Stimulated activated naive CD8-positive, alpha-beta T cell treated with anti-CD3 and anti-CD28 coated beads, Interleukin-15, amount 100 ng/mL, for 72 hours (primary cell): ENCODE results near the gene SMYD1.

Experiments
- ATAC-seq: fragments of 150-1000 bp; cut with Tn5 transposase; 2 replicates; pipeline ENCODE4 v1.10.0; 2021; ENCODE audit warnings: mild to moderate bottlenecking, moderate library complexity
- DNase-seq, 2 donors: peaks; one replicate each; pipeline ENCODE4 v3.0.0; 2021 to 2022
- H3K27ac Mint-ChIP-seq, 2 donors: one replicate each; pipeline ENCODE4 v1.8.0; 2022; ENCODE audit warnings: mild to moderate bottlenecking in 2 of 2, mixed read lengths in 2 of 2, moderate library complexity in 2 of 2
- H3K27me3 Mint-ChIP-seq: one replicate; pipeline ENCODE4 v1.8.0; 2022; ENCODE audit warnings: mixed read lengths
- H3K4me1 Mint-ChIP-seq: one replicate; pipeline ENCODE4 v1.8.0; 2022; ENCODE audit warnings: mild to moderate bottlenecking, mixed read lengths
- H3K4me3 Mint-ChIP-seq, 2 donors: one replicate each; pipeline ENCODE4 v1.8.0; 2022; ENCODE audit warnings: mild to moderate bottlenecking in 2 of 2, mixed read lengths in 2 of 2, moderate library complexity in 1 of 2
- H3K9me3 Mint-ChIP-seq, 2 donors: one replicate each; pipeline ENCODE4 v1.8.0; 2022; ENCODE audit warnings: mixed read lengths in 2 of 2

The SMYD1 gene

GRCh38 chr2:88091943-88092342 is 24.3 kb downstream of the SMYD1 start:
- DNase-seq (no peak), ATAC-seq (no peak)
- Mint-ChIP-seq H3K4me1 (peaks cover 28% of the 10 kb centered on the region), H3K4me3 (no peak overlapping the region), H3K27ac (no peak overlapping the region), H3K9me3 (peaks cover 0 to 5% of the 10 kb centered on the region in 2 donors), H3K27me3 (no peaks in the 10 kb centered on the region)

GRCh38 chr2:88092773-88093172 is 25.1 kb downstream of the SMYD1 start:
- no peak for ATAC-seq
- no peaks in the 10 kb centered on the region for H3K27me3 Mint-ChIP-seq
- no peak for DNase-seq

GRCh38 chr2:88095022-88095421 is 27.4 kb downstream of the SMYD1 start:
- DNase-seq (no peak), ATAC-seq (no peak)
- Mint-ChIP-seq H3K27me3 (no peaks in the 10 kb centered on the region), H3K4me3 (no peak overlapping the region), H3K27ac (no peak overlapping the region), H3K4me1 (peaks cover 24% of the 10 kb centered on the region), H3K9me3 (peaks cover 0 to 5% of the 10 kb centered on the region in 2 donors)

More at GRCh38 chr2:88092773-88093172, 25.1 kb downstream of the SMYD1 start:
- Mint-ChIP-seq H3K9me3 (peaks cover 0 to 5% of the 10 kb centered on the region in 2 donors), H3K4me3 (no peak overlapping the region), H3K4me1 (peaks cover 28% of the 10 kb centered on the region), H3K27ac (no peak overlapping the region)

GRCh38 chr2:88096708-88097107 is 29.1 kb downstream of the SMYD1 start:
- Mint-ChIP-seq H3K4me3 (no peak overlapping the region), H3K27me3 (no peaks in the 10 kb centered on the region), H3K27ac (no peak overlapping the region), H3K4me1 (peaks cover 8% of the 10 kb centered on the region), H3K9me3 (peaks cover 0 to 5% of the 10 kb centered on the region in 2 donors)
- ATAC-seq (no peak), DNase-seq (no peak)

DNA sequence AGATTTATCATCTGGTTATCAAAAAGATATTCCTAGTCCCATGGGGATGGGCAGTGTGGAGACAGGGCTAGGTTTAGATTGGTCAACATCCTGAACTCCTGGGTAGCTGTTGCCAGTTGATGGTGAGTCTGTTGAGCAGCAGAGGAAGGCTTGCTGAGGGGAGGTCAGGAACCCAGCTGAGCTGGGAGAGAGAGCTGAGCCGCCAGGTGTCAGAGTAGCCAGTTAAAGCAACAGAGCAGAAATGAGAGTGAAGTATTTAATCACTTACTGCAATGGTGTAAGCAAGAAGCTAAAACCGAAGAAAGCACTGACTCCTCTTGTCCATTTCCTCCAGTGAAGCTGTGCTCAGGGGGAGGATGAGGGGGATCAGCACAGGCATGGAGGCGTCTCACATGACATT is 29.6 kb downstream of the SMYD1 start:
- H3K9me3 Mint-ChIP-seq: peaks cover 0 to 5% of the 10 kb centered on the region in 2 donors
- H3K4me3 Mint-ChIP-seq: no peak overlapping the region
- no peaks in the 10 kb centered on the region for H3K27me3 Mint-ChIP-seq
- ATAC-seq (no peak), DNase-seq (no peak)
- H3K4me1 Mint-ChIP-seq: peaks cover 8% of the 10 kb centered on the region
- H3K27ac Mint-ChIP-seq: no peak overlapping the region

- H3K9me3 Mint-ChIP-seq: peaks cover 0 to 1% of the 10 kb centered on the region in 2 donors
- DNase-seq (no peak), ATAC-seq (no peak)
- no peaks in the 10 kb centered on the region for H3K27me3 Mint-ChIP-seq
- peaks cover under 1% of the 10 kb centered on the region for H3K4me1 Mint-ChIP-seq
- H3K27ac Mint-ChIP-seq: no peak overlapping the region
- no peak overlapping the region for H3K4me3 Mint-ChIP-seq
Observed at GRCh38 chr2:88097891-88098557, 30.4 kb downstream of the SMYD1 start.

DNA sequence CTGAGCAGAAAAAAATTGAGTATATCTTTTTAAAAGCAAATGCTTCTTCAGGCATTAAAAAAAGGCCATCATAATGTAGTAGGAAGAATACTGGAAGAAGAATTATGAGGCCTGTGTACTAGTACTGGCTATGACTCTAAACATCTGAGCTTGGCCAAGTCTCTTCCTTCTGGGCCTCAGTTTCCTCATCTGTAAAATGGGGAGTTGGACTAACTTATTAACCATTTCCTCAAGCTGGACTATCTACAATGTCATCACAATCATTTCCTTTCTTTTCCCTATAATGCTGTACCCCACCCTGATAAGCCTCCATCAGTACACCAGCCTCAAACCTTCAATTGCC is 30.9 kb downstream of the SMYD1 start:
- Mint-ChIP-seq H3K4me3 (no peak overlapping the region), H3K27me3 (no peaks in the 10 kb centered on the region), H3K9me3 (no peaks in the 10 kb centered on the region), H3K27ac (no peak overlapping the region), H3K4me1 (no peaks in the 10 kb centered on the region)
- ATAC-seq (no peak), DNase-seq (no peak)

DNA sequence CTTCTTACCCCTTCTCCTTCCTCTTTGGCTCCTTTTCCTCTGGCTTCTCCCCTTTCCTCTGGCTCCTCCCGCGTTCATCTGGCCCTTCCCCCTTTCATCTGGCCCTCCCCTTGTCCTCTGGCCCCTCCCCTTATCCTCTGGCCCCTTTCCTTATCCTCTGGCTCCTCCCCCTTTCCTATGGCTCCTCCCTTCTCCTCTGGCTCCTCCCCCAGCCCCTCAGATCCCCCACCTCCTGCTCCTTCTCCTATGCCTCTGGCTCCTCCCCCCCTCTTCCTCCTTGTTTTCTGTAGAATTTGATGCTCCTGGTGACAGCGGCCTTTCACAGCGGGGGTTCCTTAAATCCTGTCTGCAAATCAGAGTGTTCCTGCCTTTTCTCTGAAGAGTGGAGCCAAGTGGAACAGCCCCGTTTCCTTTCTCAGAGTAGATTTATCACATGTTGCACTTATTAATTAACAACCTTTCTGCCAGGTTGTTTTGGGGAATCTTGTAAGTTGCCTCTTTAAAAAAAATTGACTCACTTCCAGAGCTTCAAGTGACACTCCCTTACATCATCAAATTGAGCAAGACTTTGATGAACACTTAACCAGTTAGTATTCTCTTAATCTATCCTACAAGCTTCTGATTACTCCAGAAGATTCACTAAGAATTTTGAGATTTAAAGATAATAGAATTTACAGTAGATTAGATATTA is 32.3 kb downstream of the SMYD1 start:
- DNase-seq (no peak), ATAC-seq (no peak)
- Mint-ChIP-seq H3K4me3 (no peak overlapping the region), H3K27ac (peak overlapping the region in 1 of 2 donors; percentile 2), H3K4me1 (no peaks in the 10 kb centered on the region), H3K9me3 (no peaks in the 10 kb centered on the region), H3K27me3 (no peaks in the 10 kb centered on the region)

DNA sequence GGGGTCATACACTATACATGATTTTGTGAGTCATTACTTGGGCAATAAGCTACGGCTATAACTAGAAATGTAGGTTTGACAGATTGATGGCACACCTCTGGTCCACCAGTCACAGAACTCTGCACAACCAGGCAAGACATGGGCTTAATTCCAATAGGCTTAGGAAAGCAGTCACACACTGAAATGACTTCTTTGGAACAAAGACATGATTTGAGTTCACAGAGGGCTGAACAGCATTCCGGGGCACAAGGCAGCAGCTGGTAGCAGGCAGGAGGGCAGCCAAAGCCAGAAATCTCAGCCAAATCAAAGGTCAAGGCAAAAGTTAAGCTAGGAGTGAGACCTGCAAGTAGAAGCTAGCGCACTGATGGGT is 32.8 kb downstream of the SMYD1 start:
- DNase-seq (no peak), ATAC-seq (no peak)
- H3K4me3 Mint-ChIP-seq: no peak overlapping the region
- H3K9me3 Mint-ChIP-seq: no peaks in the 10 kb centered on the region
- no peak overlapping the region for H3K27ac Mint-ChIP-seq
- H3K27me3 Mint-ChIP-seq: no peaks in the 10 kb centered on the region
- H3K4me1 Mint-ChIP-seq: no peaks in the 10 kb centered on the region

DNA sequence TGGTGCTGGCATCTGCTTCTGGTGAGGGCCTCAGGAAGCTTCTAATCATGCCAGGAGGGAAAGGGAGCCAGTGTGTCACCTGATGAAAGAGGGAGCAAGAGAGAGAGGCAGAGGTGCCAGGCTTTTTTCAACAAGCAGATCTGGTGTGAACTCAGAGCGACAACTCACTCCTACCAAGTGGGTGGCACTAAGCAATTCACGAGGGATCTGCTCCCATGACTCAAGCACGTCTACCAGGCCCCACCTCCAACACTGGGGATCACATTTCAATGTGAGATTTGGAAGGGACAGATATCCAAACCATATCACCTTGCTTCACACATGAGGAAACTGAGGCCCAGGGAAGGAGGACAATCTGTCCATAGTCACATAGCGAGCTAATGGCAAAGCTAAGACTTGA is 41.2 kb downstream of the SMYD1 start:
- Mint-ChIP-seq H3K27me3 (no peaks in the 10 kb centered on the region), H3K4me3 (no peak overlapping the region), H3K27ac (no peak overlapping the region), H3K9me3 (no peaks in the 10 kb centered on the region), H3K4me1 (no peaks in the 10 kb centered on the region)
- DNase-seq: no peak
- no peak for ATAC-seq

DNA sequence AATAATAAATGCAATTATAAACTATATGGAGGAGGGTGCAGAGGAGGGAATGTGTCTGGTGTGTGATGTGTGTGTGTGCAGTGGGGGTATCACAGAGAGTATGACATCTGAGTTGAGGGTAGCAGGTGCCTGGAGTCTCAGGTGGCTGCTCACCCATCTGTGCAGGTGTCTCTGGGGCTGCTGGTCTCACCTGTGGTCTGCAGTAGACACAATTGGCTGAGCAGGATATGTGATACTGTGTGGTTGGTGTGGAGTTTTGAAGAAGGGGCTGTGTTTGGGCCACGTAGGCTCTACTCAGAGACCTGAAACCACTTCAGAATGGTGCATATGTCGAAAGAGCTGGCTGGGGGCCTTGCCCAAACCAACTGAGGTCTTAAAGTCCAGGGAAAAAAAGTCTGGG is 43.2 kb downstream of the SMYD1 start:
- Mint-ChIP-seq H3K27ac (no peak overlapping the region), H3K4me1 (no peaks in the 10 kb centered on the region), H3K4me3 (no peak overlapping the region), H3K27me3 (no peaks in the 10 kb centered on the region), H3K9me3 (no peaks in the 10 kb centered on the region)
- ATAC-seq (no peak), DNase-seq (no peak)

DNA sequence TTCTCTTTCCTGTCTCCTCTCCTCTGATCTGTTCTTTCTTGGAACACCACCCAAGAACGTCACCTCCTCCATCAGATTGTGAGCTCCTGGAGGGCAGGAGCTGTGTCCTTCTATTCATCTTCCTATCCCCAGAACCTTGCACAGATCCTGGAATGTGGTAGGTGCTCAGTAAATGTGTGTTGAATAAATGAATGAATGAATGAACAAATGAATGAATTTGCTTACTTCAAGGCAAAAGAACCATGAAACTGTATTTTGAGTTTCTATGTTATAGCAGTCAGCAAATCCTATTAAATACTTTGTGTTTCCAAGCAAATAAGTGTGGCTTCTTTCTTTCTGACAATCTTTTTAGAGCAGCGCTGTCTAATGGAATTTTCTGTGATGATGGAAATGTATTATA is 45.4 kb downstream of the SMYD1 start:
- Mint-ChIP-seq H3K4me1 (no peaks in the 10 kb centered on the region), H3K9me3 (no peaks in the 10 kb centered on the region), H3K4me3 (no peak overlapping the region), H3K27me3 (no peaks in the 10 kb centered on the region), H3K27ac (no peak overlapping the region)
- no peak for ATAC-seq
- DNase-seq: no peak

DNA sequence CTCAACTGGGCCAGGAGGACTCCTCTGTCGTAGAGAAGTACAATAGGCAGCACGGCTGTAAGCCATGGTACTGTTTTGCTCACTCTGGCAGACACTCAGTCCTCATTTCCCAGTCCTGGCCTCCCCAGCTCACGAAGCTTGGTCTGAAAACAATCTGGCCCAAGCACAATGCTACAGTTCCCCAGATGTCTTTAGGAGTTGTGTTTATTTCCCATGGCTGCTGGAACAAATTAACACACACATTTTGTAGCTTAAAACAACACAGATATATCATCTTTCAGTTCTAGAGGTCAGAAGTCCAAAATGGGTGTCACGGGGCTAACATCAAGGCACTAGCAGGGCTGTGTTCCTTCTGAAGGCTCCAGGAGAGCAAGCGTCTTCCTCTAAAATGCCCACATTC is 47.3 kb downstream of the SMYD1 start:
- Mint-ChIP-seq H3K9me3 (no peaks in the 10 kb centered on the region), H3K4me3 (no peak overlapping the region), H3K4me1 (no peaks in the 10 kb centered on the region), H3K27me3 (no peaks in the 10 kb centered on the region), H3K27ac (no peak overlapping the region)
- DNase-seq (no peak), ATAC-seq (no peak)

DNA sequence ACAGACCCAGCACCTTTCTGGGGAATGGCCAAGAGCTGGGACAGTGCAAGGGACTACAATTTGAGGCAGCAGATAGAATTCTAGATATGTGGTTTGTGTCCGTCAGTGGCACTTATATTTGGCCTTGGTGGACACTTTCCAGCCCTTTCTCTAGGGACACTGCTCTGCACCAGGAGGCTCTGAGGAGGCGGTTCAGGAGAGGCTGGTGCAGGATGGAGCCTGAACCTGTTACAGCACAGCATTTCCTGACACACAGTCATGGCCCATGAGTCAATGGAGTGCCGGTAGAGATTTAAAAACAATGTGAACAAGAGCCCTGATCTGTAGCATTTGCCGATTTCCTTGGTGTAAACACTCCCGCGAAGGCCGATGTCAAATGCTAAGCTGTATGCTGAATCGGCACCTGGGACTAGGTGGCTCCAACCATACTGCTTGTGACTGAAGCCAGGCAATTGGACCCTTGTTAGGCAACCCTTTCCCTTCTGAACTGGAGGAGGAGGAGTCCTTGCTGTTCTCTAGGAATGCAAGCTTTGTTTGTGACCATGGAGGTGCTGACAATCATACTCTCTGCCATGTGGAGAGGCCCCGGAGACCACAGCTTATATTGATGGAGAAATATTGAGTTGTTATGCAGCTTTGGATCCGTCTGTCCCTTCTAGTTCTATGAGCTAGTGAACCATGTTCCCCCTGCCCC is 48.3 kb downstream of the SMYD1 start:
- no peaks in the 10 kb centered on the region for H3K4me1 Mint-ChIP-seq
- no peak for DNase-seq
- H3K4me3 Mint-ChIP-seq: no peak overlapping the region
- no peak for ATAC-seq
- H3K9me3 Mint-ChIP-seq: no peaks in the 10 kb centered on the region
- no peaks in the 10 kb centered on the region for H3K27me3 Mint-ChIP-seq
- peak overlapping the region; percentile 12 to 82 for H3K27ac Mint-ChIP-seq

DNA sequence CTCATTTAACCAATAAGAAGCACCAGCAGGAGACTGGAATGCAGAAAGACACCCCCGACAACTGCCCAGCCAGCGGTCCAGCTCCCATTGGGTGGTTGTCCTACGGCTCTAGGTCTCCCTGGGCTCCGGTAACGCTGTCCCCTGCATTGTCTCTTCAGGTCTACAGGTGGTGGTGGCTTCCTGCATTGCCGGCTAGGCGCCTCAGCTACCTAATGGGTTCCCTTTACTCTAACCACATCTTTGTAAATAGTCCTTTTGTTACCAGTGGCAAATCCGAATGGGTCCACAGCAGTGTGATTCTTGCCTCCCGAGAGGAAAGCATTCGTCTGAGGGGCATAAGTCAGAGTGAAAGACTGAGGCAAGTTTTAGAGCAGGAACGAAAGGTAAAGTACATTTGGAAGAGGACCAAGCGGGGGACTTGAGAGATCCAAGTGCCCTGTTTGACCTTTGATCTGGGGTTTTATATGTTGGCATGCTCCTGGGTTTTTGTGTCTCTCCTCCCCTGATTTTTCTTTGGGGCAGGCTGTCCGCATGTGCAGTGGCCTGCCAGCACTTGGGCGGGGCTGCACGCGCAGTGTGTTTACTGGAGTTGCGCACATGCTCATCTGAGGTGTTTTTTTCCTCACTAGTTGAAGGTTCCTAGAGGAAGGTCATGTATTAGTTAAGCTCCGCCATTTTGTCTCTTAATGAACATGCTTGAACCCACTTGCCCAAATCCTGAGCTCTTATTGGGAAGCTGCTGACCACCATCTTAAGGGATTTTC is 49.2 kb downstream of the SMYD1 start:
- Mint-ChIP-seq H3K4me3 (no peak overlapping the region), H3K9me3 (no peaks in the 10 kb centered on the region), H3K27me3 (no peaks in the 10 kb centered on the region), H3K4me1 (no peaks in the 10 kb centered on the region), H3K27ac (no peak overlapping the region)
- DNase-seq (no peak), ATAC-seq (no peak)

DNA sequence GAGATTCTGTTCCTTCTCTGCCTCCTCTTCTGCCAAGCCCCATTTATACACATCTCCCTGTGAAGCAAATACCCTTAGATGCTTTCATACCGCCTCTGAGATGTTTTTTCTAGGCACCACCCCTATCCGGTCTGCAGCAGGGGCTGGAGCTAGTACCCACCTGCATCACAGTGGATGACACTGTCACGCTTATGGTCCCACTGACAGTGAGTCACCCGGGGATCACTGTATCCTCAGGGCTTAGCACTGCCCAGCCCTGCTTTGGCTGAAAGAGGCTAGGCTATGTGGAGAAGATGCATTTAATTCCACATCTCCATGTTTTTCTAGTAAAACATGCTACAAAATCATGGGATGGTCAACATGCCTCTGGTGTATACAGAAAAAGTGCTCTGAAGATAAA is 50.3 kb downstream of the SMYD1 start:
- ATAC-seq (no peak), DNase-seq (no peak)
- Mint-ChIP-seq H3K4me1 (no peaks in the 10 kb centered on the region), H3K4me3 (no peak overlapping the region), H3K27me3 (no peaks in the 10 kb centered on the region), H3K9me3 (no peaks in the 10 kb centered on the region), H3K27ac (peak overlapping the region in 1 of 2 donors; percentile 53)
